GM19239 (cell line): ENCODE results near the gene SELENOI.

ENCODE experiments used
- DNase-seq: peaks from one replicate; pipeline ENCODE4 v3.0.0; 2011; ENCODE audit warnings: low spot score; ENCODE audit not compliant: insufficient read length
- FAIRE-seq: peaks from 2 replicates; lab custom pipeline; 2011; peaks lifted over from hg19 to GRCh38; lab: Jason Lieb, UNC

The SELENOI gene

GRCh38 chr2:26442707-26443106 is 96.8 kb downstream of the SELENOI start:
- DNase-seq (no peak), FAIRE-seq (no peak)

- no peak for DNase-seq
- no peak for FAIRE-seq
Measured at GRCh38 chr2:26444236-26444635, 98.3 kb downstream of the SELENOI start.
